ENCODE results near the gene WDR20. TPM values are rescaled to one million over a fixed set of nuclear protein-coding genes. Genes with fewer than 3 reads are reported as not detected.
A peak's percentile ranks its signal among the peaks of the same experiment; 100 is the strongest.

The WDR20 gene
- total RNA-seq, 3 donors from 2014 or later (not counting 1 experiment from before 2014, with no cell fraction given): 55.5 to 66.7 (median 62.2) TPM

- no peaks in the 10 kb centered on the region for H3K9me3 ChIP-seq (ENCODE audit: control insufficient read depth, insufficient read depth, low read length)
- Mint-ChIP-seq H3K36me3 (no peaks in the 10 kb centered on the region), H3K4me1 (peaks cover 38 to 51% of the 10 kb centered on the region in 2 donors), H3K27me3 (ENCODE audit: low read depth in 2 of 2) (no peaks in the 10 kb centered on the region), H3K9me3 (no peaks in the 10 kb centered on the region), H3K4me3 (no peak overlapping the region), H3K27ac (no peak overlapping the region)
- intact Hi-C loops (cut with micrococcal nuclease): no loop called here
- 89% methylated on average over 1 of the region's 1 CpG for WGBS (ENCODE audit: insufficient coverage)
- TF ChIP-seq, protein P1, sequence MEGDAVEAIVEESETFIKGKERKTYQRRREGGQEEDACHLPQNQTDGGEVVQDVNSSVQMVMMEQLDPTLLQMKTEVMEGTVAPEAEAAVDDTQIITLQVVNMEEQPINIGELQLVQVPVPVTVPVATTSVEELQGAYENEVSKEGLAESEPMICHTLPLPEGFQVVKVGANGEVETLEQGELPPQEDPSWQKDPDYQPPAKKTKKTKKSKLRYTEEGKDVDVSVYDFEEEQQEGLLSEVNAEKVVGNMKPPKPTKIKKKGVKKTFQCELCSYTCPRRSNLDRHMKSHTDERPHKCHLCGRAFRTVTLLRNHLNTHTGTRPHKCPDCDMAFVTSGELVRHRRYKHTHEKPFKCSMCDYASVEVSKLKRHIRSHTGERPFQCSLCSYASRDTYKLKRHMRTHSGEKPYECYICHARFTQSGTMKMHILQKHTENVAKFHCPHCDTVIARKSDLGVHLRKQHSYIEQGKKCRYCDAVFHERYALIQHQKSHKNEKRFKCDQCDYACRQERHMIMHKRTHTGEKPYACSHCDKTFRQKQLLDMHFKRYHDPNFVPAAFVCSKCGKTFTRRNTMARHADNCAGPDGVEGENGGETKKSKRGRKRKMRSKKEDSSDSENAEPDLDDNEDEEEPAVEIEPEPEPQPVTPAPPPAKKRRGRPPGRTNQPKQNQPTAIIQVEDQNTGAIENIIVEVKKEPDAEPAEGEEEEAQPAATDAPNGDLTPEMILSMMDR (IDR thresholded peaks at IDR 0.05): no peak
- H3K27ac ChIP-seq (ENCODE audit: low read length): no peak overlapping the region
- ATAC-seq: no peak
- no peaks in the 10 kb centered on the region for H3K36me3 ChIP-seq (ENCODE audit: control insufficient read depth, insufficient read depth, low read length)
- DNase-seq: no peak
- H3K4me3 ChIP-seq (ENCODE audit: low read length): no peak overlapping the region
- peaks cover 5% of the 10 kb centered on the region for H3K4me1 ChIP-seq (ENCODE audit: control insufficient read depth, insufficient read depth, low read length)
- H3K27me3 ChIP-seq (ENCODE audit: control insufficient read depth, insufficient read depth, low read length): no peaks in the 10 kb centered on the region
Measured at GRCh38 chr14:102188187-102188586, 48.5 kb downstream of the WDR20 start.

DNA sequence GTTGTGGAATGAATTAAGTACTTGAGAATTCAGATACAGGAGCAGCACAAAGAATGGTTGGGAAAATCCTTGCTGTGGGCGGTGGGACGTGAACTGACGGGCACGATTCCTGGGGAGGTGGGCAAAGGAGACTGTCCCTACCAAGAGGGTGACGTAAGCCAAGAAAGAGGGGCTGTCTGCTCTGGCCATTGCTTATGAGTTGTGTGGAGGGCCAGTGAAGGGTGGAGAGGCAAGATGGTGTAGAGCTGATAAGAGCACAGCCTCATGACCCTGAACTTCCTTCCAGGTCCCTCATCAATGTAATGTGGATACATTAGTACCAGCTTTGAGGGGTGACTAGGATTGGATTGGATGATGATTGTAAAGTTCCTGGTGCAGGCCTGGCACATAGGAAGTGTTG, 50.2 kb downstream of the WDR20 start:
- Histone ChIP-seq H3K27ac (ENCODE audit: low read length) (no peak overlapping the region), H3K27me3 (ENCODE audit: control insufficient read depth, insufficient read depth, low read length) (no peaks in the 10 kb centered on the region), H3K4me1 (ENCODE audit: control insufficient read depth, insufficient read depth, low read length) (peaks cover 5% of the 10 kb centered on the region), H3K36me3 (ENCODE audit: control insufficient read depth, insufficient read depth, low read length) (no peaks in the 10 kb centered on the region), H3K9me3 (ENCODE audit: control insufficient read depth, insufficient read depth, low read length) (no peaks in the 10 kb centered on the region), H3K4me3 (ENCODE audit: low read length) (no peak overlapping the region)
- intact Hi-C loops (cut with micrococcal nuclease): no loop called here
- DNase-seq (no peak), ATAC-seq (no peak)
- TF ChIP-seq, protein P1 (IDR thresholded peaks at IDR 0.05): no peak
- H3K36me3 Mint-ChIP-seq: no peaks in the 10 kb centered on the region
- peaks cover 37 to 50% of the 10 kb centered on the region in 2 donors for H3K4me1 Mint-ChIP-seq
- H3K27me3 Mint-ChIP-seq (ENCODE audit: low read depth in 2 of 2): no peaks in the 10 kb centered on the region
- no peak overlapping the region for H3K4me3 Mint-ChIP-seq
- H3K9me3 Mint-ChIP-seq: no peaks in the 10 kb centered on the region
- H3K27ac Mint-ChIP-seq: peak overlapping the region in 1 of 2 donors; percentile 54
- WGBS (ENCODE audit: insufficient coverage): 96% methylated on average over 5 of the region's 5 CpGs

GRCh38 chr14:102192840-102193502, 53.3 kb downstream of the WDR20 start:
- intact Hi-C loops (cut with micrococcal nuclease): no loop called here
- H3K4me3 Mint-ChIP-seq: no peak overlapping the region
- H3K9me3 Mint-ChIP-seq: no peaks in the 10 kb centered on the region
- peaks cover 10% of the 10 kb centered on the region for H3K36me3 ChIP-seq (ENCODE audit: control insufficient read depth, insufficient read depth, low read length)
- H3K9me3 ChIP-seq (ENCODE audit: control insufficient read depth, insufficient read depth, low read length): no peaks in the 10 kb centered on the region
- no peaks in the 10 kb centered on the region for H3K27me3 Mint-ChIP-seq (ENCODE audit: low read depth in 2 of 2)
- H3K4me1 Mint-ChIP-seq: peaks cover 40 to 56% of the 10 kb centered on the region in 2 donors
- peak overlapping the region in 1 of 2 donors; percentile 27 for H3K27ac Mint-ChIP-seq
- DNase-seq (no peak), ATAC-seq (no peak)
- TF ChIP-seq, protein P1 (IDR thresholded peaks at IDR 0.05): no peak
- no peak overlapping the region for H3K4me3 ChIP-seq (ENCODE audit: low read length)
- H3K27ac ChIP-seq (ENCODE audit: low read length): no peak overlapping the region
- peaks cover 10% of the 10 kb centered on the region for H3K36me3 Mint-ChIP-seq
- H3K4me1 ChIP-seq (ENCODE audit: control insufficient read depth, insufficient read depth, low read length): peaks cover 5% of the 10 kb centered on the region
- no peaks in the 10 kb centered on the region for H3K27me3 ChIP-seq (ENCODE audit: control insufficient read depth, insufficient read depth, low read length)
- 97% methylated on average over 12 of the region's 13 CpGs for WGBS (ENCODE audit: insufficient coverage)

GRCh38 chr14:102194856-102195255, 55.2 kb downstream of the WDR20 start:
- peaks cover 24% of the 10 kb centered on the region for H3K36me3 ChIP-seq (ENCODE audit: control insufficient read depth, insufficient read depth, low read length)
- Mint-ChIP-seq H3K4me1 (peaks cover 48 to 68% of the 10 kb centered on the region in 2 donors), H3K4me3 (no peak overlapping the region), H3K27ac (peak overlapping the region; percentile 62 to 65), H3K27me3 (ENCODE audit: low read depth in 2 of 2) (no peaks in the 10 kb centered on the region), H3K36me3 (peaks cover 10% of the 10 kb centered on the region), H3K9me3 (no peaks in the 10 kb centered on the region)
- intact Hi-C loops (cut with micrococcal nuclease): no loop called here
- no peak overlapping the region for H3K27ac ChIP-seq (ENCODE audit: low read length)
- no peak overlapping the region for H3K4me3 ChIP-seq (ENCODE audit: low read length)
- H3K4me1 ChIP-seq (ENCODE audit: control insufficient read depth, insufficient read depth, low read length): peaks cover 5% of the 10 kb centered on the region
- ATAC-seq (peak; percentile 66 to 86 (median 77)), DNase-seq (no peak)
- 77% methylated on average over 4 of the region's 4 CpGs for WGBS (ENCODE audit: insufficient coverage)
- TF ChIP-seq, protein P1 (IDR thresholded peaks at IDR 0.05): no peak
- H3K27me3 ChIP-seq (ENCODE audit: control insufficient read depth, insufficient read depth, low read length): no peaks in the 10 kb centered on the region
- no peaks in the 10 kb centered on the region for H3K9me3 ChIP-seq (ENCODE audit: control insufficient read depth, insufficient read depth, low read length)

All from natural killer cell (primary cell).